Erythroblast (primary cell): ENCODE data around the gene PRKCD.

Source experiments
- GATA1 ChIP-seq: IDR thresholded peaks from 2 replicates; pipeline ENCODE4 v1.6.1; 2011; ENCODE audit warnings: low read depth, mild to moderate bottlenecking, control low read depth, low read length, moderate library complexity
- POLR2A ChIP-seq: IDR thresholded peaks from 2 replicates; pipeline ENCODE4 v1.6.1; 2011; ENCODE audit warnings: mild to moderate bottlenecking, low read length

DNA sequence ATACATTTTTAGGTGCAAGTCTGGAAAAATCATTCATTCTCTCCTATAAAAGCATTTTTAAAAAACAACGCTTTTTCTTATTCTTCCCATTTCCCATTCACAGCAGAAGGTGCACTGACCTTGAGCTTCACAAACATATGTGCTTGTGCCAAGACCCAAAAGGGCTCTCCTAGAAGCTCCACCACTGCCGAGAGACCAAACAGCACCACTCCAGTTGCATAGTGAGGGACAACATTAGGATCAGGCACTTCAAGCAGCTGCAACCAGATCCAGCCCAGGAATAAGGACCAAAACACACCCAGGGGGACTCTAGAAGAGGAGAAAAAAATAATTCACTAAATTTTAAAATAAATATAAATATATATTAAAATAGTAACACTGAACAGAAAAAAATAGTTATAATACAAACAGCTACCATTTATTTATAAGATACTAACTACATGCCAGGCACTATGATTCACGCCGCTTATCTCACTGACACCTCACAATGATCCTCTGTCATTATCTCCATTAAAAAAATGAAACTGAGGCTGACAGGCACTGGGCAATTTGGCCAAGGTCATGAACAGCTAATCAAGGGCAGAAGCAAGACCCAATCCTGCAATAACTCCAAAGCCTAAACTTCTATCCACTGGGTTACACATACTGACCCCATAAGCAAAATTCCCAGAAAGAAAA, 38.6 kb upstream of the PRKCD start:
- no peak for TF ChIP-seq POLR2A
- TF ChIP-seq GATA1 = no peak
